GM19023 (cell line): ENCODE results near the gene CNTN5.
"Not testable (repeated sequence)": the region's sequence is repeated elsewhere in the genome, so short reads cannot be mapped to it uniquely, and the experiment has no call there.

Experiments used
- ATAC-seq: cut with Tn5 transposase; IDR thresholded peaks from one replicate; pipeline ENCODE4 v1.9.1; 2021; ENCODE audit warnings: mild to moderate bottlenecking, moderate library complexity; ENCODE audit not compliant: unreplicated experiment

Gene CNTN5

GRCh38 chr11:99706848-99707247 is 686.1 kb downstream of the CNTN5 start:
- no peak for ATAC-seq

GRCh38 chr11:99708928-99709672 is 688.4 kb downstream of the CNTN5 start:
- no peak for ATAC-seq

GRCh38 chr11:99716302-99716701 is 695.6 kb downstream of the CNTN5 start:
- no peak for ATAC-seq

- ATAC-seq = no peak
Observed at GRCh38 chr11:99718291-99718690, 697.5 kb downstream of the CNTN5 start.

- ATAC-seq = no peak
Observed at GRCh38 chr11:99739464-99740089, 718.8 kb downstream of the CNTN5 start.

GRCh38 chr11:99742501-99742900 is 721.8 kb downstream of the CNTN5 start:
- ATAC-seq = no peak

GRCh38 chr11:99759787-99760186 is 739.0 kb downstream of the CNTN5 start:
- ATAC-seq = no peak

GRCh38 chr11:99766811-99767210 is 746.1 kb downstream of the CNTN5 start:
- no peak for ATAC-seq

GRCh38 chr11:99773646-99774045 is 752.9 kb downstream of the CNTN5 start:
- ATAC-seq = no peak

GRCh38 chr11:99781074-99781473 is 760.3 kb downstream of the CNTN5 start:
- no peak for ATAC-seq

- ATAC-seq = no peak
Observed at GRCh38 chr11:99791354-99791753, 770.6 kb downstream of the CNTN5 start.

- no peak for ATAC-seq
Observed at GRCh38 chr11:99795999-99796398, 775.2 kb downstream of the CNTN5 start.

GRCh38 chr11:99803501-99803900 is 782.8 kb downstream of the CNTN5 start:
- no peak for ATAC-seq

GRCh38 chr11:99812516-99812915 is 791.8 kb downstream of the CNTN5 start:
- ATAC-seq = no peak

GRCh38 chr11:99814021-99814420 is 793.3 kb downstream of the CNTN5 start:
- ATAC-seq = no peak

GRCh38 chr11:99814738-99815137 is 794.0 kb downstream of the CNTN5 start:
- ATAC-seq = no peak

GRCh38 chr11:99818991-99819390 is 798.2 kb downstream of the CNTN5 start:
- ATAC-seq = no peak

- no peak for ATAC-seq
Observed at GRCh38 chr11:99822846-99823565, 802.3 kb downstream of the CNTN5 start.

- ATAC-seq = not testable (repeated sequence)
Observed at GRCh38 chr11:99836739-99837138, 816.0 kb downstream of the CNTN5 start.

- no peak for ATAC-seq
Observed at GRCh38 chr11:99841885-99842284, 821.1 kb downstream of the CNTN5 start.

- ATAC-seq = no peak
Observed at GRCh38 chr11:99865951-99866350, 845.2 kb downstream of the CNTN5 start.

- ATAC-seq = no peak
Observed at GRCh38 chr11:99881610-99882009, 860.9 kb downstream of the CNTN5 start.
